ENCODE results near the gene APOM.

The APOM gene

GRCh38 chr6:31676904-31677303, 21.2 kb downstream of the APOM start (continued):
- no peak for TF ChIP-seq ZNF70 (CRISPR knock-in tag; IDR thresholded peaks at IDR 0.05)
- no peak for TF ChIP-seq PATZ1 (CRISPR knock-in tag; IDR thresholded peaks at IDR 0.05; ENCODE audit: borderline replicate concordance)
- no peak for TF ChIP-seq CSDC2 (CRISPR knock-in tag; IDR thresholded peaks at IDR 0.05)
- no peak for TF ChIP-seq BACH2 (CRISPR knock-in tag; IDR thresholded peaks at IDR 0.05; ENCODE audit: borderline replicate concordance)
- TF ChIP-seq CSRNP3 (CRISPR knock-in tag; IDR thresholded peaks at IDR 0.05) = no peak
- no peak for TF ChIP-seq ZFP30 (CRISPR knock-in tag; IDR thresholded peaks at IDR 0.05)

GRCh38 chr6:31677955-31678354, 22.3 kb downstream of the APOM start:
- no peak for TF ChIP-seq TSHZ2 (CRISPR knock-in tag; IDR thresholded peaks at IDR 0.05)
- TF ChIP-seq ZFP3 (CRISPR knock-in tag; IDR thresholded peaks at IDR 0.05) = no peak
- no peak for TF ChIP-seq SNAI2 (CRISPR knock-in tag; IDR thresholded peaks at IDR 0.05)
- TF ChIP-seq CSRNP3 (CRISPR knock-in tag; IDR thresholded peaks at IDR 0.05) = no peak
- no peak for TF ChIP-seq CSDC2 (CRISPR knock-in tag; IDR thresholded peaks at IDR 0.05)
- no peak for TF ChIP-seq OSR1 (CRISPR knock-in tag; IDR thresholded peaks at IDR 0.05)
- ATAC-seq = no peak

GRCh38 chr6:31680226-31681134, 24.8 kb downstream of the APOM start, which contains the start of gene LY6G5C:
LY6G5C (minus strand) TSS chr6:31681067; CDS start chr6:31680373, 694 bp downstream.
- peak; percentile 92 for ATAC-seq
- TF ChIP-seq GLIS3 (CRISPR knock-in tag; IDR thresholded peaks at IDR 0.05) (no peak), ZFP3 (CRISPR knock-in tag; IDR thresholded peaks at IDR 0.05) (no peak), ISL1 (CRISPR knock-in tag; IDR thresholded peaks at IDR 0.05) (no peak), ESRRG (CRISPR knock-in tag; IDR thresholded peaks at IDR 0.05) (no peak), ZFP30 (CRISPR knock-in tag; IDR thresholded peaks at IDR 0.05) (no peak), ZC3H10 (CRISPR knock-in tag; IDR thresholded peaks at IDR 0.05) (no peak), PATZ1 (CRISPR knock-in tag; IDR thresholded peaks at IDR 0.05; ENCODE audit: borderline replicate concordance) (no peak), CSRNP3 (CRISPR knock-in tag; IDR thresholded peaks at IDR 0.05) (no peak), TSHZ2 (CRISPR knock-in tag; IDR thresholded peaks at IDR 0.05) (no peak), RARB (CRISPR knock-in tag; IDR thresholded peaks at IDR 0.05) (no peak), ZNF70 (CRISPR knock-in tag; IDR thresholded peaks at IDR 0.05) (no peak), CREB5 (CRISPR knock-in tag; IDR thresholded peaks at IDR 0.05; ENCODE audit: low read depth) (no peak), BACH2 (CRISPR knock-in tag; IDR thresholded peaks at IDR 0.05; ENCODE audit: borderline replicate concordance) (no peak), ZNF565 (CRISPR knock-in tag; conservative IDR thresholded peaks at IDR 0.05; ENCODE audit: low read depth) (no peak), SNAI2 (CRISPR knock-in tag; IDR thresholded peaks at IDR 0.05) (no peak), CSDC2 (CRISPR knock-in tag; IDR thresholded peaks at IDR 0.05) (no peak), ARNTL (CRISPR knock-in tag; IDR thresholded peaks at IDR 0.05; ENCODE audit: borderline replicate concordance, low read depth) (no peak)

Measured in SK-N-SH treated with all-trans-retinoic acid at 6 μM for 48 hours (cell line).